GM23338 (cell line): ENCODE results near the gene RRP12. TPM values are rescaled to one million over a fixed set of nuclear protein-coding genes. Genes with fewer than 3 reads are reported as not detected.

Experiments used
- ATAC-seq: fragments of 200-7000 bp; cut with Tn5 transposase; 3 replicates; pipeline ENCODE4 v1.9.1; 2020
- DNase-seq: peaks from one replicate; pipeline ENCODE4 v3.0.0-alpha.2; 2015; ENCODE audit warnings: low spot score
- H2AFZ ChIP-seq: fragments of 200-600 bp; sonication (generic); 2 replicates; pipeline ENCODE4 v1.8.0; 2016; ENCODE audit warnings: antibody characterized with exemption, mild to moderate bottlenecking, moderate library complexity
- H3F3A ChIP-seq: fragments of 200-600 bp; sonication (generic); replicated peaks from 2 replicates; pipeline ENCODE4 v1.8.0; 2017; ENCODE audit warnings: antibody characterized with exemption, mixed run types, low read depth
- H3K27ac ChIP-seq: fragments of 200-600 bp; sonication (generic); 2 replicates; pipeline ENCODE4 v1.6.1; 2016; ENCODE audit warnings: low read depth
- H3K27me3 ChIP-seq: fragments of 200-600 bp; sonication (generic); 2 replicates; pipeline ENCODE4 v1.8.0; 2016; ENCODE audit warnings: mild to moderate bottlenecking, mixed run types, moderate library complexity; ENCODE audit not compliant: insufficient read depth
- H3K36me3 ChIP-seq: fragments of 200-600 bp; sonication (generic); 2 replicates; pipeline ENCODE4 v1.8.0; 2016; ENCODE audit warnings: mild to moderate bottlenecking; ENCODE audit not compliant: insufficient read depth
- H3K4me1 ChIP-seq: fragments of 200-600 bp; sonication (generic); 2 replicates; pipeline ENCODE4 v1.8.0; 2016; ENCODE audit warnings: mild to moderate bottlenecking, moderate library complexity; ENCODE audit not compliant: insufficient read depth
- H3K4me2 ChIP-seq: fragments of 200-600 bp; sonication (generic); 2 replicates; pipeline ENCODE4 v1.7.1; 2017; ENCODE audit warnings: mixed run types
- H3K4me3 ChIP-seq: fragments of 200-600 bp; sonication (generic); 2 replicates; pipeline ENCODE4 v1.6.1; 2016; ENCODE audit warnings: mixed run types
- H3K79me2 ChIP-seq: fragments of 200-600 bp; sonication (generic); replicated peaks from 2 replicates; pipeline ENCODE4 v1.8.0; 2017; ENCODE audit warnings: mild to moderate bottlenecking; ENCODE audit not compliant: insufficient read depth
- H3K9me2 ChIP-seq: fragments of 200-600 bp; sonication (generic); 2 replicates; pipeline ENCODE4 v1.8.0; 2017; ENCODE audit not compliant: insufficient read depth
- H4K20me1 ChIP-seq: fragments of 200-600 bp; sonication (generic); replicated peaks from 2 replicates; pipeline ENCODE4 v1.8.0; 2017; ENCODE audit warnings: mild to moderate bottlenecking; ENCODE audit not compliant: insufficient read depth
- H3K27ac Mint-ChIP-seq: 2 replicates; pipeline ENCODE4 v1.8.0; 2020; ENCODE audit warnings: inconsistent platforms, mild to moderate bottlenecking, moderate library complexity, mixed read lengths
- H3K27me3 Mint-ChIP-seq: 3 replicates; pipeline ENCODE4 v1.8.0; 2022; ENCODE audit warnings: low read depth, mild to moderate bottlenecking, moderate library complexity, mixed read lengths, inconsistent platforms; ENCODE audit not compliant: insufficient read depth, poor library complexity
- H3K36me3 Mint-ChIP-seq: 3 replicates; pipeline ENCODE4 v1.8.0; 2021; ENCODE audit warnings: low read depth, mild to moderate bottlenecking, inconsistent platforms, moderate library complexity, mixed read lengths
- H3K4me1 Mint-ChIP-seq: 3 replicates; pipeline ENCODE4 v1.8.0; 2020; ENCODE audit warnings: mild to moderate bottlenecking, inconsistent platforms, mixed read lengths
- H3K4me3 Mint-ChIP-seq: 3 replicates; pipeline ENCODE4 v1.8.0; 2021; ENCODE audit warnings: moderate library complexity, mild to moderate bottlenecking, inconsistent platforms, mixed read lengths
- H3K9me3 Mint-ChIP-seq: 3 replicates; pipeline ENCODE4 v1.8.0; 2020; ENCODE audit warnings: moderate library complexity, mild to moderate bottlenecking, inconsistent platforms, mixed read lengths
- ETS1 ChIP-seq: IDR thresholded peaks from 2 replicates; pipeline ENCODE4 v1.6.1; 2016; ENCODE audit warnings: antibody characterized with exemption
- EZH2 ChIP-seq: fragments of 200-600 bp; sonication (generic); IDR thresholded peaks from one replicate; pipeline ENCODE4 v1.8.0; 2017; ENCODE audit warnings: antibody characterized with exemption, mild to moderate bottlenecking, low read depth; ENCODE audit not compliant: unreplicated experiment
- NANOG ChIP-seq: IDR thresholded peaks from 2 replicates; pipeline ENCODE4 v1.6.1; 2016; ENCODE audit warnings: antibody characterized with exemption, borderline replicate concordance
- POLR2AphosphoS5 ChIP-seq: IDR thresholded peaks from 2 replicates; pipeline ENCODE4 v1.6.1; 2016; ENCODE audit warnings: antibody characterized with exemption, low read depth
- STAT1 ChIP-seq: IDR thresholded peaks from one replicate; pipeline ENCODE4 v1.6.1; 2016; ENCODE audit warnings: antibody characterized with exemption; ENCODE audit not compliant: unreplicated experiment
- ZNF114 ChIP-seq: fragments of 250-450 bp; sonication (Bioruptor Pico); IDR thresholded peaks from 2 replicates; pipeline ENCODE4 v1.5.0; 2020; ENCODE audit warnings: mild to moderate bottlenecking, moderate library complexity
- ZNF331 ChIP-seq: fragments of 250-450 bp; sonication (Bioruptor Pico); IDR thresholded peaks from 2 replicates; pipeline ENCODE4 v1.5.0; 2020; ENCODE audit warnings: low read depth, mild to moderate bottlenecking, moderate library complexity
- ZNF462 ChIP-seq: fragments of 250-450 bp; sonication (Bioruptor Pico); IDR thresholded peaks from 2 replicates; pipeline ENCODE4 v1.5.0; 2020; ENCODE audit warnings: mild to moderate bottlenecking, moderate library complexity
- polyA plus RNA-seq: library from polyadenylated mRNA; unstranded; fragments of >200 nt; fragmentation: Nextera tagmentation; extraction: Ambion mirVana; gene quantifications from 2 replicates; pipeline ENCODE4 v1.2.1, GENCODE V29; 2016
- total RNA-seq: library from RNA; depleted of rRNA; stranded (reverse); fragments of >200 nt; shearing (Covaris generic); gene quantifications from 2 replicates; pipeline ENCODE4 v1.2.3, GENCODE V29; 2014

Gene RRP12
- total and polyA plus RNA-seq, 2 experiments from 2014 or later = 53.4 to 62.6 TPM

GRCh38 chr10:97373456-97373855, 27.7 kb downstream of the RRP12 start:
- peaks cover 70% of the 10 kb centered on the region for H3K36me3 Mint-ChIP-seq
- ATAC-seq (no peak), DNase-seq (no peak)
- H3K9me3 Mint-ChIP-seq = no peaks in the 10 kb centered on the region
- no peak overlapping the region for H3K4me3 Mint-ChIP-seq
- no peaks in the 10 kb centered on the region for H3K27me3 ChIP-seq
- H3K27ac ChIP-seq = no peak overlapping the region
- no peak overlapping the region for H3K27ac Mint-ChIP-seq
- peaks cover 9% of the 10 kb centered on the region for H3K27me3 Mint-ChIP-seq
- no peaks in the 10 kb centered on the region for H3F3A ChIP-seq
- no peaks in the 10 kb centered on the region for H3K4me1 Mint-ChIP-seq
- TF ChIP-seq STAT1 (no peak), POLR2AphosphoS5 (no peak), ZNF462 (CRISPR knock-in tag) (no peak), ZNF331 (CRISPR knock-in tag) (no peak), ZNF114 (CRISPR knock-in tag) (no peak), NANOG (no peak)
- no peaks in the 10 kb centered on the region for H3K79me2 ChIP-seq
- H4K20me1 ChIP-seq = no peaks in the 10 kb centered on the region; the same call in 1 of the 2 replicates
- H3K4me3 ChIP-seq = no peak overlapping the region
- no peak overlapping the region for H3K4me2 ChIP-seq
- no peak overlapping the region for H2AFZ ChIP-seq
- H3K4me1 ChIP-seq = no peaks in the 10 kb centered on the region
- no peaks in the 10 kb centered on the region for H3K9me2 ChIP-seq
- H3K36me3 ChIP-seq = peaks cover 25% of the 10 kb centered on the region

GRCh38 chr10:97372233-97372875, 28.8 kb downstream of the RRP12 start:
- Mint-ChIP-seq H3K4me1 (no peaks in the 10 kb centered on the region), H3K4me3 (no peak overlapping the region), H3K9me3 (no peaks in the 10 kb centered on the region), H3K27ac (no peak overlapping the region), H3K27me3 (peaks cover 9% of the 10 kb centered on the region), H3K36me3 (peaks cover 67% of the 10 kb centered on the region)
- Histone ChIP-seq H3F3A (no peaks in the 10 kb centered on the region), H3K4me3 (no peak overlapping the region), H3K4me2 (no peak overlapping the region), H3K36me3 (peaks cover 17% of the 10 kb centered on the region; the same call in 1 of the 2 replicates), H3K79me2 (no peaks in the 10 kb centered on the region), H3K9me2 (no peaks in the 10 kb centered on the region), H4K20me1 (no peaks in the 10 kb centered on the region; the same call in 1 of the 2 replicates), H3K27me3 (no peaks in the 10 kb centered on the region), H2AFZ (no peak overlapping the region), H3K4me1 (no peaks in the 10 kb centered on the region), H3K27ac (no peak overlapping the region)
- no peak for TF ChIP-seq ETS1
- TF ChIP-seq EZH2 = no peak
- ATAC-seq (no peak), DNase-seq (no peak)
